ENCODE results near the gene FAM120B.
"Not testable (repeated sequence)": the region's sequence is repeated elsewhere in the genome, so short reads cannot be mapped to it uniquely, and the experiment has no call there.

The FAM120B gene

GRCh38 chr6:170407932-170408331 lies 101.4 kb downstream of the FAM120B start:
- TF ChIP-seq CTCF (IDR thresholded peaks at IDR 0.05; ENCODE audit: insufficient read depth, low read depth, low read length, missing control alignments): no peak
- H3K4me3 ChIP-seq (ENCODE audit: low read depth, low read length): no peak overlapping the region
- DNase-seq (ENCODE audit: low read depth): no peak

GRCh38 chr6:170409746-170410145 lies 103.2 kb downstream of the FAM120B start:
- not testable (repeated sequence) for DNase-seq (ENCODE audit: low read depth); H3K4me3 ChIP-seq (ENCODE audit: low read depth, low read length)

- no peak for TF ChIP-seq CTCF (IDR thresholded peaks at IDR 0.05; ENCODE audit: insufficient read depth, low read depth, low read length, missing control alignments)
- no peak for DNase-seq (ENCODE audit: low read depth)
- no peak overlapping the region for H3K4me3 ChIP-seq (ENCODE audit: low read depth, low read length)
Observed at GRCh38 chr6:170410241-170410640, 103.7 kb downstream of the FAM120B start.

GRCh38 chr6:170415318-170415717 lies 108.8 kb downstream of the FAM120B start:
- DNase-seq (ENCODE audit: low read depth): no peak
- TF ChIP-seq CTCF (IDR thresholded peaks at IDR 0.05; ENCODE audit: insufficient read depth, low read depth, low read length, missing control alignments): no peak
- no peak overlapping the region for H3K4me3 ChIP-seq (ENCODE audit: low read depth, low read length)

GRCh38 chr6:170416303-170416702 lies 109.7 kb downstream of the FAM120B start:
- H3K4me3 ChIP-seq (ENCODE audit: low read depth, low read length): no peak overlapping the region
- TF ChIP-seq CTCF (IDR thresholded peaks at IDR 0.05; ENCODE audit: insufficient read depth, low read depth, low read length, missing control alignments): no peak
- DNase-seq (ENCODE audit: low read depth): no peak

GRCh38 chr6:170416959-170417606 lies 110.5 kb downstream of the FAM120B start:
- H3K4me3 ChIP-seq (ENCODE audit: low read depth, low read length): no peak overlapping the region
- no peak for DNase-seq (ENCODE audit: low read depth)
- TF ChIP-seq CTCF (IDR thresholded peaks at IDR 0.05; ENCODE audit: insufficient read depth, low read depth, low read length, missing control alignments): no peak

- no peak for TF ChIP-seq CTCF (IDR thresholded peaks at IDR 0.05; ENCODE audit: insufficient read depth, low read depth, low read length, missing control alignments)
- DNase-seq (ENCODE audit: low read depth): no peak
- no peak overlapping the region for H3K4me3 ChIP-seq (ENCODE audit: low read depth, low read length)
Observed at GRCh38 chr6:170417881-170418280, 111.3 kb downstream of the FAM120B start.
